AG04450 (cell line): Measurements from ENCODE around the gene PRAMEF2. TPM values are rescaled to one million over a fixed set of nuclear protein-coding genes. Genes with fewer than 3 reads are reported as not detected.
"Not testable (repeated sequence)": the region's sequence is repeated elsewhere in the genome, so short reads cannot be mapped to it uniquely, and the experiment has no call there.

Source experiments
- CTCF ChIA-PET: fragments of 300-600, 350-600 bp; formaldehyde crosslinking; extraction: SDS; loops from one replicate; lab custom pipeline; 2022; ENCODE audit warnings: antibody characterized with exemption, inconsistent platforms; lab: Charles Lee
- POLR2A ChIA-PET: fragments of 350-600 bp; formaldehyde crosslinking; extraction: SDS; loops from one replicate; lab custom pipeline; 2021; ENCODE audit warnings: antibody characterized with exemption, inconsistent platforms; lab: Yijun Ruan, JAX
- DNase-seq: peaks from one replicate; pipeline ENCODE4 v3.0.0-alpha.2; 2011; ENCODE audit warnings: low read depth, low spot score
- H3K27ac ChIP-seq: one replicate; pipeline ENCODE4 v1.5.1; 2012; ENCODE audit warnings: low read depth, low read length, control low read depth
- H3K27me3 ChIP-seq: one replicate; pipeline ENCODE4 v1.6.0; 2012; ENCODE audit warnings: low read length; ENCODE audit not compliant: control insufficient read depth, insufficient read depth
- H3K4me3 ChIP-seq: 2 replicates; pipeline ENCODE4 v1.5.1; 2011; ENCODE audit warnings: mild to moderate bottlenecking, low read depth, low read length, control low read depth
- H3K9me3 ChIP-seq: 2 replicates; pipeline ENCODE4 v1.5.1; 2012; ENCODE audit warnings: low read length; ENCODE audit not compliant: control insufficient read depth, insufficient read depth
- CTCF ChIP-seq: IDR thresholded peaks from 2 replicates; pipeline ENCODE4 v1.5.1; 2011; ENCODE audit warnings: low read depth, low read length, control low read depth, inconsistent platforms
- polyA minus RNA-seq: library from RNA; depleted of rRNA, polyadenylated mRNA; stranded (reverse); fragments of >200 nt; gene quantifications from 2 replicates; pipeline ENCODE4 v1.2.3, GENCODE V29; 2011; rRNA and poly(A)+ RNA removed
- polyA plus RNA-seq: library from polyadenylated mRNA; depleted of rRNA; stranded (reverse); fragments of >200 nt; gene quantifications from 2 replicates; pipeline ENCODE4 v1.2.3, GENCODE V29; 2011; rRNA removed

PRAMEF2 gene
- polyA plus RNA-seq: not detected in 2 replicates
- polyA minus RNA-seq: not detected in 2 replicates

DNA sequence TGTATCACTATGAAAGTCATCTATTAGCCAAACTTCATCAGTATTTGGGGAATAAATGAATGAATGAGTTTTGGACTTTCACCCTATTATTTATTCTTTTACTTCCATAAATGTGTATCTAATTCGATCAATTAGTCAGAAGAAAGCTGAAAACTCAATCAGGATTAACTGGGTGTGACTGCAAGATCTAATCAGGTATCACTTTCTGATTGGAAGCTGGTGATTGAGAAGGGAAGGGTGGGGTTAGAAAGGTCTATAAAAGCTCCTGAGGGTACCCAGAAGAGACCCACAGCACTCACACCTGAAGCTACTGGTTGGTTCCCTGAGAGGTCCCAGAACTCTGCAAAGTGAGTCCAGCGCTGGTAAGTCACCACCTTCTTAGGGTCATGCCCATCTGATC lies at the start of gene PRAMEF2:
TSS of gene PRAMEF2 (plus strand) at position 301 of the 400 bp plus-strand sequence. CDS start 1,924 bp downstream, outside the sequence.
- DNase-seq, H3K27ac ChIP-seq, H3K4me3 ChIP-seq, CTCF ChIA-PET, H3K27me3 ChIP-seq, POLR2A ChIA-PET: not testable (repeated sequence)
- peaks cover 20% of the 10 kb centered on the region for H3K9me3 ChIP-seq

DNA sequence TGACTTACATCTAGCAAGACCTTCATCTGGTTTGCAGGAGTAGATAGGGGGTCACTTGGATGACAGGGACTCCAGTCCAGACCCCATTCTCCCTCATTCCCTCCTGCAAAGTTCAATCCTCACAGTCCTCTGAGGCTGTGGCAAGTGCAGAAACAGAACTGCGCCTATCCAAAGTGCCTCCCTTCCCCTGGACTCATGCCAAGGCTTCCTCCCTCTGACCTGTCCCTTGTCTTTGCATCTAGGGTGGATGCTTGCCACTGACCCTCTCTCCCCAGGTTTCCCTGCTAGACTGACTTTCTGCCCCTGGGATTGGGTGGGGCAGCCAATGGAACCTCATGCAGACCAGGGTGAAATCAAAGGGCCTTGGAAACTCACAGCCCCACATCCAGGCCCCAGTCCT lies 47.0 kb upstream of the PRAMEF2 start:
- no peak for TF ChIP-seq CTCF
- Histone ChIP-seq H3K27ac (no peak overlapping the region), H3K27me3 (no peaks in the 10 kb centered on the region), H3K4me3 (no peak overlapping the region), H3K9me3 (peaks cover 37% of the 10 kb centered on the region)
- ChIA-PET POLR2A (no interaction called here), CTCF (no interaction called here)
- DNase-seq: no peak

DNA sequence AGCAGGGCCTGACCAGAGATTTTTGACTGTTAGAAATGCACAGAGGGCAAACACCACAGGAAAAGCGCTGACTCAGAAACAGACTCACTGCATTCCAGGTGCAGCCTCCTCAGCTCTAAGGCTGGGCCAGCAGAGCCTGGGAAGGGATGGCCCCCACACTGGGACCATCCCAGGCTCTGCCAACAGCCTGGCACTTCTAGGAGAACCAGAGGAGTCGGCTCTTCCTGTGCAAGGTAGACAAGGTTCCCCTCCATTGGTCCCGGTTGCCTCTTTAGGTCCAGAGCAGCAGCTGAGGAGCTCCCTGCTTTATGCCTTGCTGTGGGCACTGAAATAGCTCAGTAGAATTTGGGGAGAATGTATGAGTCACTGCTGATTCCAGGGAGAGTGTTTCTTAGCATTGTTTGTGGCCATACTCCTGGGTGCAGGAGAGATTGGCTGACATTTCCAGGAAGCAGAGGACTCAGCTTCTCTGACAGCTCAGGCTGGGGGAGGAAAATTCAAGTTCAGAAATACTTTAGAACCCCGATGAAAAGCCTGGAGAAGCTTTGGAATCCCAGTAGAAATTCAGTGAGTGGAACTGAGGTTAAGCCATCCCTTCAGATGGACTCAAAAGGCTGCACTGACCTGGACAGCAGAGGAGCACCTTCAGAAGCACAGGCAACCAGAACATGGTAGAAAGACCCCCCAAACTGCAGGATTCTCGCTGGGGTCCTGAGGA lies 46.0 kb upstream of the PRAMEF2 start:
- peaks cover 37% of the 10 kb centered on the region for H3K9me3 ChIP-seq
- CTCF ChIA-PET: no interaction called here
- H3K27ac ChIP-seq: no peak overlapping the region
- H3K27me3 ChIP-seq: no peaks in the 10 kb centered on the region
- H3K4me3 ChIP-seq: no peak overlapping the region
- TF ChIP-seq CTCF: no peak
- no peak for DNase-seq
- POLR2A ChIA-PET: no interaction called here

DNA sequence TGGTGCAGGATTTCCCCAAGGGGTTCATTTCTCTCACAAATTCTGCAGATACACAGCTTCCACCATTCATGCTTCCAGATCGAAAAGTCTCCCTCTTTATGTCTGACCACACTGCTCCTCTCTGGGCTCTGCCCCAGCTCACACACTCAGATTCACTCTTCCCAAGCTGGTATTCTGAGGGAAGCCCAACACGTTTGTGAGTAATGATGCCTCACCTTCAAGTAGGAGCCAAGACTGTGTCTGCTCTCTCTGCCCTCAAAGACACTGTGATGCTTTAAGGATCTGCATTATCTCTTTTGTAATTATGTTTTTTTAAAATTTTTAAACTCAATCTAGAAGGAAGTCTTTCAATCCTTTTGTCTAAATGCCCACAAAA lies 45.5 kb upstream of the PRAMEF2 start:
- POLR2A ChIA-PET: no interaction called here
- H3K4me3 ChIP-seq: no peak overlapping the region
- DNase-seq: no peak
- no peak for TF ChIP-seq CTCF
- peaks cover 35% of the 10 kb centered on the region for H3K9me3 ChIP-seq
- CTCF ChIA-PET: no interaction called here
- no peak overlapping the region for H3K27ac ChIP-seq
- H3K27me3 ChIP-seq: no peaks in the 10 kb centered on the region

- H3K27ac ChIP-seq, H3K9me3 ChIP-seq, DNase-seq, CTCF ChIA-PET, H3K4me3 ChIP-seq, H3K27me3 ChIP-seq, POLR2A ChIA-PET: not testable (repeated sequence)
These were observed 37.8 kb upstream of the PRAMEF2 start for GRCh38 chr1:12819061-12819460.

- POLR2A ChIA-PET, H3K27ac ChIP-seq, H3K27me3 ChIP-seq, CTCF ChIA-PET, H3K4me3 ChIP-seq, DNase-seq: not testable (repeated sequence)
- H3K9me3 ChIP-seq: peaks cover 12% of the 10 kb centered on the region
These were observed 25.6 kb upstream of the PRAMEF2 start, which contains the start of gene PRAMEF11 for GRCh38 chr1:12831310-12831709. Gene PRAMEF11, minus strand, starts transcription at chr1:12831410. Its CDS starts 2,621 bp downstream, at chr1:12828789.

DNA sequence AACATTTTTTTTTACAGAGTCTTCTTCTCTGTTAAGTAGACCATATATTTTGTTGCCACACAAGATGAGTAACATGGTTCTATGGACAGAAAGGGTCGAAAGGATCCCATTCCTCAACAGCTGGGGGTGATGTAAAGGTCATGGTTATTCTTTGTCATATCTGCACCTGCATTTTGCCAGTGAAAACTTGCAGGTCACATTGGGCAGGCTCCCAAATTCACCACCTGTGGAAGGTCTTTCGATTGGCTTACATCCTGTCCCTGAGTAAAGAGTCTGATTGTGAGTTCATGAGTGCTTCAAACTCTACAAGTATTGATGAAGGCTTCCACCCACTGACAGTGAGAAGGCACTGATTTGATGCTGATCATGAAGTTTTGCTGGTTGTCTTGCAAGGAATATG lies 23.6 kb upstream of the PRAMEF2 start:
- H3K27me3 ChIP-seq, H3K9me3 ChIP-seq, POLR2A ChIA-PET, DNase-seq, H3K4me3 ChIP-seq, H3K27ac ChIP-seq, CTCF ChIA-PET: not testable (repeated sequence)

- H3K27ac ChIP-seq, CTCF ChIA-PET, DNase-seq, POLR2A ChIA-PET, H3K4me3 ChIP-seq, H3K27me3 ChIP-seq: not testable (repeated sequence)
- peaks cover 11% of the 10 kb centered on the region for H3K9me3 ChIP-seq
These were observed 8.3 kb upstream of the PRAMEF2 start, which contains the start of gene HNRNPCL1 for GRCh38 chr1:12848620-12849019. Gene HNRNPCL1, minus strand, starts transcription at chr1:12848720. Its CDS starts 431 bp downstream, at chr1:12848289.
